Measurements from ENCODE around the gene TBC1D9.

Gene TBC1D9

GRCh38 chr4:140688711-140689598, 67.2 kb downstream of the TBC1D9 start:
- no peak for FAIRE-seq

- FAIRE-seq = no peak
Measured at GRCh38 chr4:140686796-140687195, 69.4 kb downstream of the TBC1D9 start.

GRCh38 chr4:140684314-140684713, 71.9 kb downstream of the TBC1D9 start:
- FAIRE-seq = no peak

- no peak for FAIRE-seq
Measured at GRCh38 chr4:140681201-140681600, 75.0 kb downstream of the TBC1D9 start.

GRCh38 chr4:140680686-140681085, 75.5 kb downstream of the TBC1D9 start:
- no peak for FAIRE-seq

- FAIRE-seq = no peak
Measured at GRCh38 chr4:140679576-140679975, 76.6 kb downstream of the TBC1D9 start.

GRCh38 chr4:140675599-140676231, 80.5 kb downstream of the TBC1D9 start:
- no peak for FAIRE-seq

- no peak for FAIRE-seq
Measured at GRCh38 chr4:140673729-140674128, 82.5 kb downstream of the TBC1D9 start.

- FAIRE-seq = no peak
Measured at GRCh38 chr4:140672416-140672815, 83.8 kb downstream of the TBC1D9 start.

- no peak for FAIRE-seq
Measured at GRCh38 chr4:140668111-140668510, 88.1 kb downstream of the TBC1D9 start.

GRCh38 chr4:140666889-140667614, 89.1 kb downstream of the TBC1D9 start:
- FAIRE-seq = no peak

GRCh38 chr4:140662082-140662869, 93.9 kb downstream of the TBC1D9 start:
- no peak for FAIRE-seq

- no peak for FAIRE-seq
Measured at GRCh38 chr4:140661550-140661949, 94.6 kb downstream of the TBC1D9 start.

GRCh38 chr4:140659943-140660700, 96.1 kb downstream of the TBC1D9 start:
- FAIRE-seq = no peak

- no peak for FAIRE-seq
Measured at GRCh38 chr4:140654495-140654814, 101.7 kb downstream of the TBC1D9 start.

GRCh38 chr4:140653718-140654494, 102.3 kb downstream of the TBC1D9 start:
- FAIRE-seq = no peak

GRCh38 chr4:140652601-140653000, 103.6 kb downstream of the TBC1D9 start:
- no peak for FAIRE-seq

GRCh38 chr4:140648716-140649308, 107.4 kb downstream of the TBC1D9 start:
- FAIRE-seq = no peak

- no peak for FAIRE-seq
Measured at GRCh38 chr4:140645614-140646412, 110.4 kb downstream of the TBC1D9 start.

- no peak for FAIRE-seq
Measured at GRCh38 chr4:140645196-140645595, 111.0 kb downstream of the TBC1D9 start.
